BE2C (cell line): ENCODE data around the gene RNF41.

Experiments
- DNase-seq: peaks from one replicate; pipeline ENCODE4 v3.0.0-alpha.2; 2020
- H3K27me3 ChIP-seq: fragments of 250-450 bp; sonication (Bioruptor Pico); 2 replicates; pipeline ENCODE4 v1.5.1; 2020; ENCODE audit warnings: mild to moderate bottlenecking
- H3K36me3 ChIP-seq: fragments of 250-450 bp; sonication (Bioruptor Pico); 2 replicates; pipeline ENCODE4 v1.5.1; 2020; ENCODE audit warnings: mild to moderate bottlenecking
- H3K4me1 ChIP-seq: fragments of 250-450 bp; sonication (Bioruptor Pico); 2 replicates; pipeline ENCODE4 v1.5.1; 2020
- H3K4me3 ChIP-seq: 2 replicates; pipeline ENCODE4 v1.5.1; 2011; ENCODE audit warnings: low read depth, low read length
- H3K9me3 ChIP-seq: fragments of 250-450 bp; sonication (Bioruptor Pico); 2 replicates; pipeline ENCODE4 v1.5.1; 2020
- CTCF ChIP-seq: IDR thresholded peaks from 2 replicates; pipeline ENCODE4 v1.5.1; 2012; ENCODE audit warnings: mild to moderate bottlenecking, low read depth, low read length

RNF41 gene

GRCh38 chr12:56192582-56192981 lies 29.1 kb downstream of the RNF41 start:
- Histone ChIP-seq H3K4me1 (no peaks in the 10 kb centered on the region), H3K4me3 (no peak overlapping the region), H3K27me3 (no peaks in the 10 kb centered on the region), H3K9me3 (no peaks in the 10 kb centered on the region), H3K36me3 (no peaks in the 10 kb centered on the region; the same call in 1 of the 2 replicates)
- no peak for DNase-seq
- TF ChIP-seq CTCF = no peak

- TF ChIP-seq CTCF = no peak
- no peaks in the 10 kb centered on the region for H3K4me1 ChIP-seq
- no peak for DNase-seq
- H3K4me3 ChIP-seq = peak overlapping the region; percentile 92
- peaks cover 7% of the 10 kb centered on the region for H3K36me3 ChIP-seq
- H3K27me3 ChIP-seq = no peaks in the 10 kb centered on the region
- no peaks in the 10 kb centered on the region for H3K9me3 ChIP-seq
These were observed 31.0 kb downstream of the RNF41 start for GRCh38 chr12:56190695-56191155.

GRCh38 chr12:56189918-56190694 lies 31.6 kb downstream of the RNF41 start:
- peak; percentile 79 for DNase-seq
- no peak for TF ChIP-seq CTCF
- Histone ChIP-seq H3K9me3 (no peaks in the 10 kb centered on the region), H3K4me1 (no peaks in the 10 kb centered on the region), H3K36me3 (peaks cover 10% of the 10 kb centered on the region), H3K27me3 (no peaks in the 10 kb centered on the region), H3K4me3 (peak overlapping the region; percentile 92)

- H3K36me3 ChIP-seq = peaks cover 18% of the 10 kb centered on the region
These were observed 32.4 kb downstream of the RNF41 start, which contains the start of gene SMARCC2 for GRCh38 chr12:56189099-56189917. TSS of gene SMARCC2 (minus strand) at chr12:56189483. CDS start at chr12:56189461, 22 bp downstream.

GRCh38 chr12:56188778-56189098 lies 33.0 kb downstream of the RNF41 start:
- peak overlapping the region; percentile 84 for H3K4me3 ChIP-seq
- no peaks in the 10 kb centered on the region for H3K9me3 ChIP-seq
- H3K4me1 ChIP-seq = no peaks in the 10 kb centered on the region
- no peak for TF ChIP-seq CTCF
- no peak for DNase-seq
- H3K36me3 ChIP-seq = peaks cover 24% of the 10 kb centered on the region
- no peaks in the 10 kb centered on the region for H3K27me3 ChIP-seq

More at GRCh38 chr12:56189099-56189917, 32.4 kb downstream of the RNF41 start, which contains the start of gene SMARCC2:
- peak; percentile 96 for DNase-seq
- no peaks in the 10 kb centered on the region for H3K9me3 ChIP-seq
- H3K27me3 ChIP-seq = no peaks in the 10 kb centered on the region
- peak within 1 kb of the TSS; percentile 92 for H3K4me3 ChIP-seq
- no peaks in the 10 kb centered on the region for H3K4me1 ChIP-seq
- TF ChIP-seq CTCF = peak; percentile 74
